ENCODE measurements around the gene DYNLT2. TPM values are rescaled to one million over a fixed set of nuclear protein-coding genes. Genes with fewer than 3 reads are reported as not detected.

DYNLT2 gene
- total and polyA plus RNA-seq, 2 experiments from 2014 or later = 2.9 to 3.1 TPM

- Histone ChIP-seq H3K4me1 (ENCODE audit: insufficient read depth) (peaks cover 14% of the 10 kb centered on the region), H2AFZ (no peak overlapping the region), H4K20me1 (ENCODE audit: insufficient read depth, poor library complexity, severe bottlenecking) (no peaks in the 10 kb centered on the region), H3K27ac (no peak overlapping the region), H3K36me3 (replicated peaks; ENCODE audit: insufficient read depth, low read depth) (no peaks in the 10 kb centered on the region), H3K9me3 (ENCODE audit: low read depth) (no peaks in the 10 kb centered on the region), H3K4me3 (no peak overlapping the region), H3K9me2 (replicated peaks; ENCODE audit: insufficient read depth) (no peaks in the 10 kb centered on the region), H3K27me3 (no peaks in the 10 kb centered on the region), H3K79me2 (peaks cover 22% of the 10 kb centered on the region), H3K4me2 (peak overlapping the region; percentile 90)
- TF ChIP-seq EZH2 (IDR thresholded peaks at IDR 0.05; ENCODE audit: borderline replicate concordance) (no peak), EZH2phosphoT487 (IDR thresholded peaks at IDR 0.05; ENCODE audit: low read depth, severe bottlenecking, unreplicated experiment) (no peak)
- TF ChIP-seq, protein P1, sequence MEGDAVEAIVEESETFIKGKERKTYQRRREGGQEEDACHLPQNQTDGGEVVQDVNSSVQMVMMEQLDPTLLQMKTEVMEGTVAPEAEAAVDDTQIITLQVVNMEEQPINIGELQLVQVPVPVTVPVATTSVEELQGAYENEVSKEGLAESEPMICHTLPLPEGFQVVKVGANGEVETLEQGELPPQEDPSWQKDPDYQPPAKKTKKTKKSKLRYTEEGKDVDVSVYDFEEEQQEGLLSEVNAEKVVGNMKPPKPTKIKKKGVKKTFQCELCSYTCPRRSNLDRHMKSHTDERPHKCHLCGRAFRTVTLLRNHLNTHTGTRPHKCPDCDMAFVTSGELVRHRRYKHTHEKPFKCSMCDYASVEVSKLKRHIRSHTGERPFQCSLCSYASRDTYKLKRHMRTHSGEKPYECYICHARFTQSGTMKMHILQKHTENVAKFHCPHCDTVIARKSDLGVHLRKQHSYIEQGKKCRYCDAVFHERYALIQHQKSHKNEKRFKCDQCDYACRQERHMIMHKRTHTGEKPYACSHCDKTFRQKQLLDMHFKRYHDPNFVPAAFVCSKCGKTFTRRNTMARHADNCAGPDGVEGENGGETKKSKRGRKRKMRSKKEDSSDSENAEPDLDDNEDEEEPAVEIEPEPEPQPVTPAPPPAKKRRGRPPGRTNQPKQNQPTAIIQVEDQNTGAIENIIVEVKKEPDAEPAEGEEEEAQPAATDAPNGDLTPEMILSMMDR (IDR thresholded peaks at IDR 0.05; ENCODE audit: poor library complexity) = no peak
- no peak for DNase-seq (ENCODE audit: low spot score)
- 71% methylated on average over 6 of the region's 6 CpGs for WGBS (ENCODE audit: low lambda C conversion rate, missing lambda C conversion rate)
Measured at GRCh38 chr6:169791721-169792131, 40.4 kb upstream of the DYNLT2 start.

- H3K27me3 ChIP-seq = no peaks in the 10 kb centered on the region
- peak overlapping the region; percentile 90 for H3K4me2 ChIP-seq
- peak overlapping the region; percentile 71 for H3K4me3 ChIP-seq
- peak overlapping the region; percentile 75 for H2AFZ ChIP-seq
- H4K20me1 ChIP-seq (ENCODE audit: insufficient read depth, poor library complexity, severe bottlenecking) = no peaks in the 10 kb centered on the region
- H3K79me2 ChIP-seq = peaks cover 16% of the 10 kb centered on the region
- TF ChIP-seq EZH2 (IDR thresholded peaks at IDR 0.05; ENCODE audit: borderline replicate concordance) = no peak
- TF ChIP-seq, protein P1 (IDR thresholded peaks at IDR 0.05; ENCODE audit: poor library complexity) = peak; percentile 98
- TF ChIP-seq EZH2phosphoT487 (IDR thresholded peaks at IDR 0.05; ENCODE audit: low read depth, severe bottlenecking, unreplicated experiment) = no peak
- no peaks in the 10 kb centered on the region for H3K36me3 ChIP-seq (replicated peaks; ENCODE audit: insufficient read depth, low read depth)
- 4% methylated on average over 61 of the region's 61 CpGs for WGBS (ENCODE audit: low lambda C conversion rate, missing lambda C conversion rate)
- peak overlapping the region; percentile 80 for H3K27ac ChIP-seq
- no peaks in the 10 kb centered on the region for H3K9me3 ChIP-seq (ENCODE audit: low read depth)
- peaks cover 14% of the 10 kb centered on the region for H3K4me1 ChIP-seq (ENCODE audit: insufficient read depth)
- DNase-seq (ENCODE audit: low spot score) = peak; percentile 89
- H3K9me2 ChIP-seq (replicated peaks; ENCODE audit: insufficient read depth) = no peaks in the 10 kb centered on the region
Measured at GRCh38 chr6:169789944-169790927, 38.9 kb upstream of the DYNLT2 start.

- Histone ChIP-seq H3K27ac (peak overlapping the region; percentile 80), H2AFZ (peak overlapping the region; percentile 75), H3K9me2 (replicated peaks; ENCODE audit: insufficient read depth) (no peaks in the 10 kb centered on the region), H3K9me3 (ENCODE audit: low read depth) (no peaks in the 10 kb centered on the region), H3K79me2 (peaks cover 16% of the 10 kb centered on the region), H3K4me3 (peak overlapping the region; percentile 23), H4K20me1 (ENCODE audit: insufficient read depth, poor library complexity, severe bottlenecking) (no peaks in the 10 kb centered on the region), H3K36me3 (replicated peaks; ENCODE audit: insufficient read depth, low read depth) (no peaks in the 10 kb centered on the region), H3K4me1 (ENCODE audit: insufficient read depth) (peaks cover 14% of the 10 kb centered on the region), H3K27me3 (no peaks in the 10 kb centered on the region), H3K4me2 (peak overlapping the region; percentile 90)
- 78% methylated on average over 23 of the region's 24 CpGs for WGBS (ENCODE audit: low lambda C conversion rate, missing lambda C conversion rate)
- no peak for TF ChIP-seq EZH2phosphoT487 (IDR thresholded peaks at IDR 0.05; ENCODE audit: low read depth, severe bottlenecking, unreplicated experiment)
- TF ChIP-seq EZH2 (IDR thresholded peaks at IDR 0.05; ENCODE audit: borderline replicate concordance) = no peak
- TF ChIP-seq, protein P1 (IDR thresholded peaks at IDR 0.05; ENCODE audit: poor library complexity) = no peak
- no peak for DNase-seq (ENCODE audit: low spot score)
Measured at GRCh38 chr6:169789146-169789943, 38.0 kb upstream of the DYNLT2 start.

Data from hepatocyte (in vitro differentiated cells).